ENCODE results near the gene FMN1.
"Not testable (repeated sequence)": the region's sequence is repeated elsewhere in the genome, so short reads cannot be mapped to it uniquely, and the experiment has no call there.

DNA sequence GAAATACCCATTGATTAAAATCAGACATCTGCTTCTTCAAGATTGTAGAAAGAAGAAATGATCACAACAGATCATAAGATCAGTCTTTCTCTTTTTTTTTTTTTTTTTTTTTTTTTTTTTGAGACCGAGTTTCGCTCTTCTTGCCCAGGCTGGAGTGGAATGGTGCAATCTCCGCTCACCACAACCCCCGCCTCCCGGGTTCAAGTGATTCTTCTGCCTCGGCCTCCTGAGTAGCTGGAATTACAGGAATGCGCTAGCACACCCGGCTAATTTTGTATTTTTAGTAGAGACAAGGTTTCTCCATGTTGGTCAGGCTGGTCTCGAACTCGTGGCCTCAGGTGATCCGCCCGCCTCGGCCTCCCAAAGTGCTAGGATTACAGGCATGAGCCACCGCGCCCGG lies 124.6 kb downstream of the FMN1 start:
- not testable (repeated sequence) for TF ChIP-seq EZH2phosphoT487 (IDR thresholded peaks at IDR 0.05; ENCODE audit: borderline replicate concordance, low read length)
- TF ChIP-seq, protein P1, sequence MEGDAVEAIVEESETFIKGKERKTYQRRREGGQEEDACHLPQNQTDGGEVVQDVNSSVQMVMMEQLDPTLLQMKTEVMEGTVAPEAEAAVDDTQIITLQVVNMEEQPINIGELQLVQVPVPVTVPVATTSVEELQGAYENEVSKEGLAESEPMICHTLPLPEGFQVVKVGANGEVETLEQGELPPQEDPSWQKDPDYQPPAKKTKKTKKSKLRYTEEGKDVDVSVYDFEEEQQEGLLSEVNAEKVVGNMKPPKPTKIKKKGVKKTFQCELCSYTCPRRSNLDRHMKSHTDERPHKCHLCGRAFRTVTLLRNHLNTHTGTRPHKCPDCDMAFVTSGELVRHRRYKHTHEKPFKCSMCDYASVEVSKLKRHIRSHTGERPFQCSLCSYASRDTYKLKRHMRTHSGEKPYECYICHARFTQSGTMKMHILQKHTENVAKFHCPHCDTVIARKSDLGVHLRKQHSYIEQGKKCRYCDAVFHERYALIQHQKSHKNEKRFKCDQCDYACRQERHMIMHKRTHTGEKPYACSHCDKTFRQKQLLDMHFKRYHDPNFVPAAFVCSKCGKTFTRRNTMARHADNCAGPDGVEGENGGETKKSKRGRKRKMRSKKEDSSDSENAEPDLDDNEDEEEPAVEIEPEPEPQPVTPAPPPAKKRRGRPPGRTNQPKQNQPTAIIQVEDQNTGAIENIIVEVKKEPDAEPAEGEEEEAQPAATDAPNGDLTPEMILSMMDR (conservative IDR thresholded peaks at IDR 0.05; ENCODE audit: low read depth, low read length), result not testable (repeated sequence)

Data from PC-3 (cell line).